Retina (tissue), 1 donor: ENCODE results near the gene PLK1.

Experiments
- DNase-seq: peaks from one replicate; pipeline ENCODE4 v3.0.0-alpha.2; 2016

PLK1 gene

DNA sequence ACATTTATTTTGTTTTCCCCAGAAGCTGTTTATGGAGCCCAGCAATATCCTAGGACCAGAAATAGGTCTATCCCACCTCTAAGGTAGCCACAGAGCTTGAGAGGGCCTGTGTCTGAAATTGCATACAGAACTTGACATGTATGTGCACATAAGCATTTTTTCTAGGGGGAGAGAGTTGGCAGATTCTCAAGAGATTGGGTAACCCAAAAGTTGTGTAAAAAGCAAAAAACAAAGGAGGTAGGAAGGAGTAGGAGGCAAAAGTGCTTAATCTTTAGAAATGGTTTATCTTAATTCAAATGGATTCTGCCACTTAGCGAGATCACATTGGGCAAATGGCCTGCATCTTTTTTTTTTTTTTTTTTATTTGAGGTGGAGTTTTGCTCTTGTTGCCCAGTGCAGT lies 3.5 kb downstream of the PLK1 start:
- no peak for DNase-seq

GRCh38 chr16:23683487-23683886 lies 4.8 kb downstream of the PLK1 start:
- no peak for DNase-seq

- no peak for DNase-seq
Observed at GRCh38 chr16:23687034-23687808, 8.5 kb downstream of the PLK1 start.

DNA sequence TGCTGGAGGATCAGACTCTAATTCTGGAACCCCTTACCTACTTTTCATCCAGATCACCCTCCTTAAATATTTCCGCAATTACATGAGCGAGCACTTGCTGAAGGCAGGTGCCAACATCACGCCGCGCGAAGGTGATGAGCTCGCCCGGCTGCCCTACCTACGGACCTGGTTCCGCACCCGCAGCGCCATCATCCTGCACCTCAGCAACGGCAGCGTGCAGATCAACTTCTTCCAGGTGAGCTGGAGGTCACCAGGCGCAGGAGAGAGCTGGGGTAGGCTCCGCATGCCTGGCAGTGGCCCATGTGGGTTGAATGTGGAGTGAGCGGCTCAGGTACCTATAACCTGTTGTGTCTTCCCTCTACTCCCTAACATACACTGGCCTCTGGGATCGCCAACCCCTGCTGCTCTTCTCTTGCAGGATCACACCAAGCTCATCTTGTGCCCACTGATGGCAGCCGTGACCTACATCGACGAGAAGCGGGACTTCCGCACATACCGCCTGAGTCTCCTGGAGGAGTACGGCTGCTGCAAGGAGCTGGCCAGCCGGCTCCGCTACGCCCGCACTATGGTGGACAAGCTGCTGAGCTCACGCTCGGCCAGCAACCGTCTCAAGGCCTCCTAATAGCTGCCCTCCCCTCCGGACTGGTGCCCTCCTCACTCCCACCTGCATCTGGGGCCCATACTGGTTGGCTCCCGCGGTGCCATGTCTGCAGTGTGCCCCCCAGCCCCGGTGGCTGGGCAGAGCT lies 10.9 kb downstream of the PLK1 start:
- DNase-seq = no peak

DNA sequence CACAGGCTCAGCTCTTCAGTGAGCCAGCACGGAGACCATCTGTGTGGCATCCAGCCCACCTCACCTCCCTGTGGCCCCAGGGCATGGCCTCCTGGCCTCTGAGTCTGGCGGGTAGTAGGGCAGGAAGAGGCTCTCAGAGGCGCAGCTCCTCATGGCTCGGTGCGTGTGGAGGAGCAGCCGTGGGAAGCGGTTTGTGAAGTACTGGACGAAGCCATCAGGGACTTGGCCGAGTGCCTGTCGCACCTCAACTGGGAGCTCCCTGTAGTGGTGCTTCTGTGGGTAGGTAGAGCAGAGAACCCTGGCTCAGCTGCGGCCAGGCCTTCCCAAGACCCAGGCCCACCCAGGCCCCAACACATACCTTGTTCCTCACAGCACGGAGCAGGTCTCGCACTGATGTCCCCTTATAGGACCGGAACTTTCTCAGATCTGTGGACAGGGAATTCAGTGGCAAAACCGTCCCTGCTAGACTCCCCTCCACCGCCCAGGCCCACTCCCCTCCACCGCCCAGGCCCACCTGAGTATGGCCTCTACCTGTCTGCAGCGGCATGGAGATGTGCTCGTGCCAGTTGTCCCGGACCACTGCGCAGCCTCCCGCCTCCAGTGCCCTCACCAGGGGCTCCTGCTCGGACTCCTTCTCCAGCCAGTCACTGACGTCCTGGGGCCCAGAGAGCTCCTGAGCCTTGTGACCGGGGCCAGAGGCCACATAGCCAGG lies 12.2 kb downstream of the PLK1 start:
- no peak for DNase-seq

DNA sequence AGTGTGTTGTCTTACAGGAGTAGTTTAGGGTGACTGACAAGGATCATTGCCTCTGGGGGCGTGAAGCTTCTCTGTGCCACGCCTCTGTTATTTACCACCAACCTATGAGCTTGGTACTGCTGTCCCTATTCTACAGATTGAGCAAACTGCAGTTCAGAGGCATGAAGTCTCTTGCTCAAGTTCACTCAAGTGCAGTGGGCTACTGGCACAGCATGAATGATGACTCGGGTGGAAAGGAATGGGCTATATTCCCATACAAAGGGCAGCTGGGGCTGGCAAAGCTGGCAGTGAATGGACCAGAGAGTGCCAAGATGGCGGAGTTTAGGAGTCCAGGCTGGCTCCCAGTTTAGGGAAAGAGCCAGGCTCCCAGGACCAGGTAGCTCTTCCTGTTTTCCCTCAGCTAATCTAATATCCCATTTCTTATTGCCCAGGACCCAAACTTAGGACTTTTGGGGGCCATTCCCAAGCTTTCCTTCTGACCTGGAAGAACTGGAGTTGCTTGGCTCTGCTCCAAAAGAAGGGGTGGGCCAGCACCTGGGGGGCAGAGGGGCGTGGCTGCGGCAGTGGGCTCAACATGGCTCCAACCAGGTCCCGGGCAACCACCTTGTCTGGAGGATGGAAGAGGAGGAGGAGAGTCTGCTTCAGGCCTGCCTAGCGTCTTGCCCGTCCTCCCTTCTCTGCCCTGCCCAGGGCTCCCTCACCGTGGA lies 12.9 kb downstream of the PLK1 start:
- DNase-seq = no peak

DNA sequence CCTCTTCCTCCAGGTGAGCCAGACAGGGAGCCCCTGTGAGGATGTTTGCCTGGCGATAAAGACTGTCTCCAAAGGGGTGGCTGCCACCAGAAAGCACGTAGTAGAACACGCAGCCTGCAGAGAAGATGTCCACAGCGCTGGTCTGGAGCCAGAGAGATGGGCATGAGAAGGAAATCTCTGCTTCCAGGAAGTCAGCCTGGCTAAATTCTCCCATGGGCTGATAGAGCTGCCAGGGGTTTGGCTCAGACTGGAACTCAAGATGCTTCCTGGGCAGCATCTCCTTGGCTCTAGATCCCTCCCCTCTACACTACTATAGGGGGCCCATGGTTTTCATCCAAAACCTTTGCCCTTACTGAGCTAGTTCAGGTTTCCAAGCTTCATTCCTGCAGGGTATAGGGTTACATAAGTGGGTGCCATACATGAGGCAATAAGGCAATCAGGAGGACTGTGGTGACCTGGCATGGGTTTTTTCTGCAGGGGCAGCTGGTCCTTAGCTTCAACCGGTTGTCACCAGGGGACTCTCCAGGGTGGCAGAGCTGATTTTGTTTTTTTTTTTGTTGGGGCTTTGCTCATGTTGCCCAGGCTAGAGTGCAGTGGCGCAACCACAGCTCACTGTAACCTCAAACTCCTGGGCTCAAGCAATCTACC lies 13.6 kb downstream of the PLK1 start:
- DNase-seq = no peak

DNA sequence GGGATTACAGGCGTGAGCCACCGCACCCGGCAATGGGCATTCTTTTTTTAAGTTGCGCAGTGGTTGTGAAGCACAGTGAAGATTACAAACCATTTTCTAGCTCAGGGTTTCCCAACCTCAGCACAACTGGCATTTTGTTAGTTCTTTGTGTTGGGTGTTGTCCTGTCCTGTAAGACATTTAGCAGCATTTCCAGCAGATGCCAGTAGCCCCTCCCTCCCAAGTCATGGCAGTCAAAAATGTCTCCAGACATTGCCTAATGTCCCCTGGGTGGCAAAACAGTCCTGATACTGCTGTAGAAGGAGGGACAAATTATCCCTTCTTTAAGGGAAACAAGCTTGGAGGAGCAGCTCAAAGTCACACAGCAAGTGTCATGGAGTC lies 15.6 kb downstream of the PLK1 start:
- DNase-seq = no peak

DNA sequence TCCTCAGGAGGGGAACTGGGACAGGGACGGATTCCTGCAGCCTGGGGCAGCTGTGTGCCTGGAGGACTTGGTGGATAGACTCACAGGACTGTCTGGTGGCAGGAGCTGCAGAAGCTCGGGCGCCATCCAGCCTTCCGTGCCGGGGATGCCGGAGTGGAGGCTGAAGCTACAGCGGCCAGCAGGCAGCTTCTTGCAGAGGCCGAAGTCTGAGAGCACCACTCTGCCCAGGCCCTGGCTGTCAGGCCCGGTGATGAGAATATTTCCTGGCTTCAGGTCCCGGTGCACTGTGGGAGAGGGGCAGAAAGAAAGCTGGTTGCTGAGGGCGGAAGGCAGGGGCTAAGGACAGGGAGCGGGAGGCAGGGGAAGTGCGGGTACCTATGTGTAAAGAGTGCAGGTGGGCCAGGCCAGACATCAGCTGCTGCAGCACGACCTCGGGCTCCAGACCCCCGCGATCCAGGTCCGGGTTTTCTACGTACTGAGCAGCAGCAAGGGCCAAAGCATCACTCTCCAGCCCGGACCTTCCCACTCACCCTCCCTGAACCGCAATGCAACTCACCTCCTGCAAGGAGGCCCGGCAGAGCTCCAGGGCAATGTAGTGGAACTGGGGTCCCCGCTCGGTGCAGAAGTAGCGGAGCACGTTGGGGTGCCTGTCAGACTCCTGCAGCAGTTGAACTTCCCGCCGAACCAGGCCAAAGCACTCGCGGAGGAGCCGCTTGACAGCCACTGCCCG lies 16.1 kb downstream of the PLK1 start:
- DNase-seq = peak; percentile 84

DNA sequence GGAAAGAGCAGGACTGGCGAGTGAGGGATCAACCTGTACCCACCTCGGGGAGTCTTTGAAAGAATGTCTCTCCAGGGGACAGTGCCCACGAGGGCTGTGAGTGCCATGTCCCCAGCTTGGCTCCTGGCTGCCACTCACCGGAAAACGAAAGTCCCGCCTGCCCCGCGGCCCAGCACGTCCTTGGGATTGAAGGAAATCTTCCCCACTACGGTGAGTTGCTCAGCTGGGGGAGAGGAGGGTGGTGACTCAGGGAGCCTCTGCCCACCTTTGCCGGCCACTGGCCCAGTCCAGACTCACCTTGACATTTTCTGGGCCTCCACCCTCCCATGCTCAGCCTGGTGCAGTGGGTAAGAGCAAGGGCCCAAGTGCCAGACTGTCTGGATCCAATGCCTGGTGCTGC lies 17.1 kb downstream of the PLK1 start:
- no peak for DNase-seq

- DNase-seq = no peak
Observed at GRCh38 chr16:23699100-23699499, 20.4 kb downstream of the PLK1 start.

DNA sequence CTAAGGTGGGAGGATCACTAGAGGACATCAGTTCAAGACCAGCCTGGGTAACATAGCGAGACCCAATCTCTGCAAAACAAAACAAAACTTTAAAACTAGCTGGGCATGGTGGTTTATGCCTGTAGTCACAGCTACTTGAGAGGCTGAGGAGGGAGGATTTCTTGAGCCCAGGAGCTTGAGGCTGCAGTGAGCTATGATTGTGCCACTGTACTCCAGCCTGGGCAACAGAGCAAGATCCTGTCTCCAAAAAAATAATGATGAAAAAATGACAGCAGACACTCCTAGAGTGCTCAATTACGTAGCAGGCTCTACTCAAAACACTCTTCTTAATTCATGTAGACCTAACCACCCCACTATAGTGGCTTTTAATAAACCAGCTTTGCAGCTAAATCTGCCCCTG lies 21.4 kb downstream of the PLK1 start:
- DNase-seq = no peak

DNA sequence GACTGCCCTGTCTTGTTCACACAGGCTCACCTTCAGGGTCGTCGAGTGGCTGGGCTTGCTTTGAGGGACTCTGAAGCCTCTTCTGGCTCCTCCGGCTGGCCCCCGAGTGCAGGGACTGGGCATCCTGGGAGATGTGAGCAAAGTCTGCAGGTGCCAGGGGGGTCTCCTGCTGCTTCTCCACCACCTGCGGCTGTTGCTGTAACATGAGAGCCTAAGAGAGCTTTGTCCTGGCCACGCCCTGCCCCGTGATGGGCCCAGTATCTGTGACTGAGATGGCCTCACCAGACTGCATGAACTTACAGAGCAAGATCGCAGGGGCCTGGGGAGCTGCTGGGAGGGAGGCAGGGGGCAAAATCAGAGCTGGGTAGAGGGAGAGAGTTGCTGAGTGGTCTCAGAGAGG lies 21.8 kb downstream of the PLK1 start:
- DNase-seq = no peak

- DNase-seq = no peak
Observed at GRCh38 chr16:23701045-23701444, 22.4 kb downstream of the PLK1 start.

DNA sequence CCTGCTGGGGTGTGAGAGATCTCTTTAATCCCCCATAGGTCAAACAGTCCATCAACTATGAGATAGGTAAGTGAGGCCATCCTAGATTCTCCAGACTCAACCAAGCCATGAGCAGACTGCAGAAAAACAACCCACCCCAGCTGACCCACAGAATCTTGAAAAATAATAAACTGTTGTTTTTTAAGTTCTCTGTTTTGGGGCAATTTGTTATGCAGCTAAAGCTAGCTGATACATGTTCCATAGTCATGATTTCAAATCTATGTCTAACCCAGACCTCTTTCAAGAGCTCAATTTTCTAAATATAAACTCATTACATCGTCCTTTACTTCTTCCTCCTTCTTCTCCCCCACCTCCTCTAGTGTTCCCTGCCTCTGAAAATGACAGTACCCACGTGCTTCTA lies 24.3 kb downstream of the PLK1 start:
- DNase-seq = no peak

GRCh38 chr16:23704772-23705516 lies 26.3 kb downstream of the PLK1 start:
- no peak for DNase-seq

DNA sequence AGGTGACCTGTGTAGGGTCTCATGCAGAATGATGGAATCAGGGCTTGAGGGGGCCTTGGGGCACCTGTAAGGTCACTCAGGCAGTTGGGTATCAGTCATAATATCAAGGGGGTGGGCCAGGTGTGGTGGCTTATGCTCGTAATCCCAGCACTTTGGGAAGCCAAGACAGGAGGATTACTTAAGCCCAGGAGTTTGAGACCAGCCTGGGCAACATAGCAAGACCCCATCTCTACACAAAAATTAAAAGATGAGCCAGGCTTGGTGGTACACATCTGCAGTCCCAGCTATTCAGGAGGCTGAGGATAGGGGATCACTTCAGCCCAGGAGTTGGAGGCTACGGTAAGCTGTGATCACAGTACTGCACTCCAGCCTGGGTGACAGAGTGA lies 26.8 kb downstream of the PLK1 start:
- no peak for DNase-seq

- DNase-seq = no peak
Observed at GRCh38 chr16:23706439-23706838, 27.8 kb downstream of the PLK1 start.

- DNase-seq = no peak
Observed at GRCh38 chr16:23709536-23709935, 30.8 kb downstream of the PLK1 start.

- no peak for DNase-seq
Observed at GRCh38 chr16:23710008-23710407, 31.3 kb downstream of the PLK1 start.

- no peak for DNase-seq
Observed at GRCh38 chr16:23710504-23710903, 31.8 kb downstream of the PLK1 start.
